Vagina (tissue), 2 donors: Measurements from ENCODE around the gene SORCS1.

Experiments used
- POLR2A ChIP-seq, 2 donors: fragments of 450-650 bp; IDR thresholded peaks; one replicate each; pipeline ENCODE4 v1.6.1; 2017; ENCODE audit warnings: antibody characterized with exemption in 2 of 2, mild to moderate bottlenecking in 2 of 2, moderate library complexity in 2 of 2
- TF ChIP-seq, protein P1 (sequence below), 3 experiments: fragments of 450-650 bp in 2 of 3; fragments of 200-600 bp in 1 of 3; sonication (generic) in 1 of 3; IDR thresholded peaks; one replicate each; pipeline ENCODE4 v1.5.1; 2017 to 2019; ENCODE audit warnings: antibody characterized with exemption in 3 of 3, mild to moderate bottlenecking in 2 of 3, moderate library complexity in 2 of 3

DNA sequence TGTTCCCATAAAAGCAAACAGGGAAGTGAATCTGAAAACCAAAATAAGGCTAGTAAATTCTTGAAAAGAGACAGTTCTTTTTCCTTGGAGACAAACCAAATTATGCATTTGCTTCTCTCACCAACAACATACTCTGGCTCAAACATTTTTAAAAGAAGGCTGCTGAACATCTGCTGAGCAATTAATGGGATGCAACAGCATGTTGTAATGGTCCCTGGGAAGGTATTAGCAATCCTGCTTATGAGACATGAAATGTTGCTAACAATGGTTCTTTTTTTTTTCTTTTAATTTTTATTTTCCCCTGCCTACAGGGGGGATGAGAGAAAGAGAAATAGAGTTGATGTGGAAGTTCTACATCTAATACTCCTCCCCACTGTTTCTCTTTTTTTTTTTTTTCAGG lies 572.1 kb downstream of the SORCS1 start:
- TF ChIP-seq, protein P1, sequence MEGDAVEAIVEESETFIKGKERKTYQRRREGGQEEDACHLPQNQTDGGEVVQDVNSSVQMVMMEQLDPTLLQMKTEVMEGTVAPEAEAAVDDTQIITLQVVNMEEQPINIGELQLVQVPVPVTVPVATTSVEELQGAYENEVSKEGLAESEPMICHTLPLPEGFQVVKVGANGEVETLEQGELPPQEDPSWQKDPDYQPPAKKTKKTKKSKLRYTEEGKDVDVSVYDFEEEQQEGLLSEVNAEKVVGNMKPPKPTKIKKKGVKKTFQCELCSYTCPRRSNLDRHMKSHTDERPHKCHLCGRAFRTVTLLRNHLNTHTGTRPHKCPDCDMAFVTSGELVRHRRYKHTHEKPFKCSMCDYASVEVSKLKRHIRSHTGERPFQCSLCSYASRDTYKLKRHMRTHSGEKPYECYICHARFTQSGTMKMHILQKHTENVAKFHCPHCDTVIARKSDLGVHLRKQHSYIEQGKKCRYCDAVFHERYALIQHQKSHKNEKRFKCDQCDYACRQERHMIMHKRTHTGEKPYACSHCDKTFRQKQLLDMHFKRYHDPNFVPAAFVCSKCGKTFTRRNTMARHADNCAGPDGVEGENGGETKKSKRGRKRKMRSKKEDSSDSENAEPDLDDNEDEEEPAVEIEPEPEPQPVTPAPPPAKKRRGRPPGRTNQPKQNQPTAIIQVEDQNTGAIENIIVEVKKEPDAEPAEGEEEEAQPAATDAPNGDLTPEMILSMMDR (IDR thresholded peaks at IDR 0.05): no peak
- TF ChIP-seq POLR2A (IDR thresholded peaks at IDR 0.05): no peak
